Tibial nerve (tissue), 3 donors: ENCODE results near the gene RBM4B.

ENCODE experiments used
- CTCF ChIP-seq, 5 experiments: fragments of 200-600 bp in 3 of 5; fragments of 450-650 bp in 2 of 5; sonication (generic) in 3 of 5; IDR thresholded peaks; one replicate each; pipeline ENCODE4 v1.5.1; 2016 to 2019; ENCODE audit warnings: antibody characterized with exemption in 5 of 5, mild to moderate bottlenecking in 3 of 5, moderate library complexity in 2 of 5
- POLR2A ChIP-seq, 2 donors: fragments of 450-650 bp; IDR thresholded peaks; one replicate each; pipeline ENCODE4 v1.6.1; 2017; ENCODE audit warnings: antibody characterized with exemption in 2 of 2, mild to moderate bottlenecking in 2 of 2, moderate library complexity in 2 of 2

- TF ChIP-seq CTCF (IDR thresholded peaks at IDR 0.05) (peak; percentile 82 to 94 (median 87)), POLR2A (IDR thresholded peaks at IDR 0.05) (no peak)
Measured at GRCh38 chr11:66694732-66695207, 17.1 kb upstream of the RBM4B start.
